GM18861 (cell line): ENCODE data around the gene SEC23IP.
"Not testable (repeated sequence)": the region's sequence is repeated elsewhere in the genome, so short reads cannot be mapped to it uniquely, and the experiment has no call there.

Experiments used
- ATAC-seq: cut with Tn5 transposase; IDR thresholded peaks from one replicate; pipeline ENCODE4 v1.9.1; 2021; ENCODE audit not compliant: unreplicated experiment

SEC23IP gene

DNA sequence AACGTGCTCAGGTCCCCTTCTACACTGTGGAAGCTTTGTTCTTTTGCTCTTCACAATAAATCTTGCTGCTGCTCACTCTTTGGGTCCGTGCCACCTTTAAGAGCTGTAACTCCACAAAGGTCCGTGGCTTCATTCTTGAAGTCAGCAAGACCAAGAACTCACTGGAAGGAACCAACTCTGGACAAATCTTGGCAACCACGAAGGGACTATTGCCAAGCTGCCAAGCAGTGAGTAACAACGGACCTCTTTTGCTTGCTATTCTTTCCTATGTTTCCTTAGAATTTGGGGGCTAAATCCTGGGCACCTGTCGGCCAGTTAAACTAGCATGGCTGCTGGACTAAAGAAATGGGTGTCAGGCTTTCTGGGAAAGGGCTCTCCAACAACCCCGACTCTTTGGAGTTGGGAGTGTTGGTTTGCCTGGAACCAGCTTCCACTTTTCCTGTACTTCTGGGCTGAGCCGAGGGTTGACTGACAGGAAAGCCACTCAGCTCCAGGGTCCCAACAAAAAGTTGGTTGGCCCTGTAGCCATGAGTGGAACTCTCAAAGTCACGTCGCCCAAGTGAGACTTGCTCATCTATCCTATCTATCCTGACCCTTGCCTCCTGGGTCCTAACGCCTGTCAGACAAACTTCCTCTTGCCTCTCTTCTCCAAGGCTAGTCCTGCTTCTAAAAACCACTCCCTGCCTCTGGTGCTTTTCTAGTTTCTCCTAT, 8.5 kb upstream of the SEC23IP start:
- ATAC-seq = not testable (repeated sequence)

DNA sequence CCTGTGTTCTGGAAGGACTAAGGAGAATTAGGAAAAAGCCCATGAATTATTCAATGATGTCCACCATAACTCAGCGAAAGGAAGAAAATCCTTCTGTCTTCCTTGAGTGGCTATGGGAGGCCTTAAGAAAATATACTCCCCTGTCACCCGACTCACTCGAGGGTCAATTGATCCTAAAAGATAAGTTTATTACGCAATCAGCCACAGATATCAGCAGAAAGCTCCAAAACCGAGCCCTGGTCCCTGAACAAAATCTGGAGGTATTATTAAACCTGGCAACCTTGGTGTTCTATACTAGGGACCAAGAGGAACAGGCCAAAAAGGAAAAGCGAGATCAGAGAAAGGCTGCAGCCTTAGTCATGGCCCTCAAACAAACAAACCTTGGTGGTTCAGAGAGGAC, 6.5 kb upstream of the SEC23IP start:
- ATAC-seq = not testable (repeated sequence)

DNA sequence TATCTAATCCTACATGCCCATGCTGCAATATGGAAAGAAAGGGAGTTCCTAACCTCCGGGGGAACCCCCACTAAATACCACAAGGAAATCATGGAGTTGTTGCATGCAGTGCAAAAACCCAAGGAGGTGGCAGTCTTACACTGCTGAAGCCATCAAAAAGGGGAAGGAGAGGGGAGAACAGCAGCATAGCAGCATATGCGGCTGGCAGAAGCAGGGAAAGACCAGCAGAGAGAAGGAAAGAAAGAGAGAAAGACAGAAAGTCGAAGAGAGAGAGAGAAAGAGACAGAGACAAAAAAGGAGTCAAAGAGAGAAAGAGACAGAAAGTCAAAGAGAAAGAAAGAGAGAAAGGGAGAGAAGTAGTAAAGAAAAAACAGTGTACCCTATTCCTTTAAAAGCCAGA, 3.8 kb upstream of the SEC23IP start:
- ATAC-seq = not testable (repeated sequence)

DNA sequence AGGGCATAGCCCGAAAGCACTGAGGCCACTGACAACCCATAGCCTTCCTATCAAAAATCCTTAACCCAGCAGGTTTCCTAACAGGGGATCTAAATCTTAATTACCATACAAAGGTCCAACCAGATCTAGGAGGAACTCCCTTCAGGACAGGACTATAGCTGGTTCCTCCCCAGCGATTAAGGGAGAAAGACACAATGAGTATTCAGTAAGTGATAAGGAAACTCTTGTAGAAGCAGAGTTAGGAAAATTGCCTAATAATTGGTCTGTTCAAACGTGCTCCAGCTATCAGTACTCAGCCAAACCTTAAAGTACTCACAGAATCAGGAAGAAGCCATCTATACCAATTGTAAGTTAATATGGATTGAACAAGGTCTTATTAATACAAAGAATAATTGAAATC, 3.3 kb upstream of the SEC23IP start:
- not testable (repeated sequence) for ATAC-seq

DNA sequence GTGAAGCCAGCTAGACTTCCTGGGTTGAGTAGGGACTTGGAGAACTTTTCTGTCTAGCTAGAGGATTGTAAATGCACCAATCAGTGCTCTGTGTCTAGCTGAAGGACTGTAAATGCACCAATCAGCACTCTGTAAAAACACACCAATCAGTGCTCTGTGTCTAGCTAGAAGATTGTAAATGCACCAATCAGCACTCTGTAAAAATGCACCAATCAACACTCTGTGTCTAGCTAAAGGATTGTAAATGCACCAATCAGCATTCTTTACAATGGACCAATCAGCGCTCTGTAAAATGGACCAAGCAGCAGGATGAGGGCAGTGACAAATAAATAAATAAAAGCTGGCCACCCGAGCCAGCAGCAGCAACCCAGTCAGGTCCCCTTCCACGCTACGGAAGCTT, 2.2 kb upstream of the SEC23IP start:
- ATAC-seq = not testable (repeated sequence)

DNA sequence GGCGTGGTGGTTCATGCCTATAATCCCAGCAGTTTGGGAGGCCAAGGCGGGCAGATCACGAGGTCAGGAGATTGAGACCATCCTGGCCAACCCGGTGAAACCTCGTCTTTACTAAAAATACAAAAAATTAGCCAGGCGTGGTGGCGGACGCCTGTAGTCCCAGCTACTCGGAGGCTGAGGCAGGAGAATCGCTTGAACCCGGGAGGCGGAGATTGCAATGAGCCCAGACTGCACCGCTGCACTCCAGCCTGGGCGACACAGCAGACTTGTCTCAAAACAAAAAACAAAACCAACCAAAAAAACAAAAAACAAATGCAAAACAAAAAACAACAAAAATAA, 712 bp upstream of the SEC23IP start:
- ATAC-seq = not testable (repeated sequence)

DNA sequence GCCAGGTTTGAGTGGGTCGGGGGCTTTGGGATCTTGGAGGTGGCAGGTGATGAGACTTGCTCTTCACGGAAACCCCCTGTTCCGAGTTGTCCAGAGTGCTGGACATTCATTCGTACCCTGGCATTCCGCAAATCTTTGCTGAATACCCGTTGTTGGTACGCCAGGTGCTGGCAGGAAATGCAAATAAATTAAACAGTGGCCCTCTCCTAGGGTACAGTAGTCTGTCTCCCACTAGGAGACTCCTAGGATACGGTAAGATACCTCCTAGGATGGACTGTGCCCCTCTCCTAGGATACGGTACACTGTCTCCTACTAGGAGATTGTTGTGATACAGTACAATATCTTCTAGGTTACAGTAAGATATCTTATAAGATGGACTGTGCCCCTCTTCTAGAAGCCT, 544 bp downstream of the SEC23IP start:
- ATAC-seq = no peak

DNA sequence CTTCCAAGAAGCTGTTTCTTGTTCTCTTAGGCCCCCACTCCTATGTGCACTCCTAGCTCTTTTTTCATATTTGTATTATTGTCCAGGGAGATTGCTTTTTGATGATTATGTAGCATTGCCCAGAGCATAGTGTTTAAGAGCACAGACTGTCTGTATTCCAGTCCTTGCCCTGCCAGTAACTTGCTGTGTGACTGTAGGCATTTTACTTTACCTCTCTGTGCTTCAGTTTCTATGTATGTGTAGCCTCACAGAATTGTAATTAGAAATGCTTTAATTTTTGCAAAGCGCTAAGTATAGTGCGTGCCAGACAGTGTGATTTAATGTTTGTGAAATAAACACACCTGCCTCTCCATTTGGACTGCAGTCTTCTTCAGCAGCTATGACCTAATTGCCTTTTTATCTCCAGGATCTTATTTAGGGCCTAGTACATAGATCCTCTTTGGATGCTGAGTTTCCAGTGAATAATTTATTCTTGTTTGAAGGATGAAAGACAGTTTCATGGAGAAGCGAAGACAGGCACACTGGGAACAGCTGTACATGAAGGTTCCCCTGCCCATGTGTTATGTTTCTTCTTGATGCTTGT, 1.4 kb downstream of the SEC23IP start:
- no peak for ATAC-seq

DNA sequence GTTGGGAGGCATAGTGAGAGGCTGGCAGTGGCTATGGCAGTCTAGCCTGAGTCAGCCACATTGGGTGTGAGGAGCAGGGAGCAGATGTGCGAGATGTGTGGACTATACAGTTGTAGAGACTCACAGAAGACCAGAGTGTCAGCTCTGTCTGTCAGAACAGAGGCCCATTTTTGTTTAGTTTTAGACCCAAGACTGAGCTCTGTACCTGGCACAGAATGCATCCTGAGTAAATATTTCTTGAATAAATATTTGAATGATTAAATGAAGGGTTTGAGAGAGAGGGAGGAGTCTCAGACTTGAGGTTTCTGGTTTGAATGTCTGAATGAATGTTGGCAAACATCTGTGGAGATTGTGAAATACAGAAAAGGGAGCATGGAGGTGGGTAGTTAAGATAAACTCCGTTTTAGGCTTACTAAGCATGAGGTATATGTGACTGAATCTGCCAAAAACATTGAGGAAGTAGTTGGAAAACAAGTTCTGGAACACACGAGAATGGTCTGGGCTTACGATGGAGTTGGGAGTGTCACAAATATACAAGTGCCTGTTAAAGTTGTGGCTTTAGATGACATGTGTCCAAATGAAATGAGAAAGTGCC, 3.6 kb downstream of the SEC23IP start:
- ATAC-seq = no peak

DNA sequence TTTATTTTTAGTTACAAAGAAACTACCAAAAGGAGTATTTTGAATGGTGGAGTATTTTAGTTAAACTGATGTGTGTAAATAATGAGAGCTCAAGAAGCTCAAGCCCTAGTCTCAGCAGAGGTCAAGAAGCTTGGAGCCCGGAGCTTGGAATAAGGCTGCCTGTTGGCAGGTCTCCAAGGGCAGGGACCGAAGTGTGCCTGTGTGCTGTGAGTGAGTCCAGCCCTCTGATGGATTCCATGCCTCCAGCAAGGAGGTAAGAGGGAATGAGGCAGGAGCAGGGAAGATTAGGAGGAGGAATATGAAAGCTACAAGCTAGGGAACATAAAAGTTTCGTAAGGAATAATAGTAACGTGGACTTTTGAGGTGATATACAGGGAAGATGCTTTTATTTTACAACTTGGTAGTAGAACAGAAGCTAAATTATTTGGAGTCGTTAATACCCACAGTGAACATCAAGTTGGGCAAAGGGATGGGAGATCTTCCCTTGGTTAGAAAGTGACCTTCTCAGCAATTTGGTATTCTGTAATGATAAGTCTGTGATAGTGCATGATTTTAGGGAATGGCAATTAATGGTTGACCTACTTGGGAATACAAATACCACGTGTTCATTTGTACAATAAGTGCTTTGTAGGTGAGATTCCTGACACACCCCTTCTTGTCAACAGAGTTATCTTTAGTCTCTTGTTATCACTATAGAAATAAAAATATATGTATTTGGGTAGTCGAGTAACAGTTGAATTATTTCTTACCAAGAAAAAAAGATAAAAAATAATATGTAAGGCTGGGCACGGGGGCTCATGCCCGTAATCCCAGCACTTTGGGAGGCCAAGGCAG, 4.6 kb downstream of the SEC23IP start:
- no peak for ATAC-seq

DNA sequence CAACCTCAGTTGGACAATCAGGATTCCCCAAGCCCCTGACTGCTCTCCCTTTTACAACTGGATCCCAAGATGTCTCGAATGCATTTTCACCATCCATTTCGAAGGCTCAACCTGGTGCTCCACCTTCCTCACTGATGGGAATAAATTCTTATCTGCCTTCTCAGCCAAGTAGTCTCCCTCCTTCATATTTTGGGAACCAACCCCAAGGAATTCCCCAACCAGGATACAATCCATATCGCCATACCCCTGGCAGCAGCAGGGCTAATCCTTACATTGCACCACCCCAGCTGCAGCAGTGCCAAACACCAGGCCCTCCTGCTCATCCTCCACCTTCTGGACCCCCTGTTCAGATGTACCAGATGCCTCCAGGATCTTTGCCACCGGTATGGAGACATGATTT, 6.0 kb downstream of the SEC23IP start:
- no peak for ATAC-seq

DNA sequence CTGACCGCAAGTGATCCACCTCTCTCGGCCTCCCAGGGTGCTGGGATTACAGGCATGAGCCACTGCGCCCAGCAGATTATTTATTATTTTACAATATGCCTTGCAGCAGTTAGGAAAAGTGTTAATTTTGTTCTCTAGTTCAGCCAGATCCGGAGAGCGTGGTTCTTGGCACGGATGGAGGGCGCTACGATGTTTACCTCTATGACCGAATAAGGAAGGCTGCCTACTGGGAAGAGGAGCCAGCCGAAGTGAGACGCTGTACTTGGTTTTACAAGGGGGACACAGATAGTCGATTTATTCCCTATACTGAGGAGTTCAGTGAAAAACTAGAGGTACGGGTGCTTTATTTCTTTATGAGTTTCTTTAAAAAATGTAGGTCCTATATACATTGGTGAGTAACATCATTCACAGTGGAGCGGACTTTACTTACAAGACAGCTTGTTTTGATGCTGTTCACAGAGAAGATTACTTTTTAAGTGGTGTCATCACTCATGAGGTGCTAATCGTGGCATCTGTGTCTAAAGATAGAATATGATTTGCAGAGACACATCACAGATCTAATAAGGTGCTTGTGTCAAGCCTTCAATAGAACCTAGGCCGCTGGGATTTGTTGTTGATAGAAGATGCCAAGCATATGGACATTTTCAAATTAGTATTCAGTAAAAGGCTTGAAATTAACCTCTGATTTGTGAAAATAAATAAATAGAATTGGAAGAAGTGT, 11.6 kb downstream of the SEC23IP start:
- ATAC-seq = no peak

DNA sequence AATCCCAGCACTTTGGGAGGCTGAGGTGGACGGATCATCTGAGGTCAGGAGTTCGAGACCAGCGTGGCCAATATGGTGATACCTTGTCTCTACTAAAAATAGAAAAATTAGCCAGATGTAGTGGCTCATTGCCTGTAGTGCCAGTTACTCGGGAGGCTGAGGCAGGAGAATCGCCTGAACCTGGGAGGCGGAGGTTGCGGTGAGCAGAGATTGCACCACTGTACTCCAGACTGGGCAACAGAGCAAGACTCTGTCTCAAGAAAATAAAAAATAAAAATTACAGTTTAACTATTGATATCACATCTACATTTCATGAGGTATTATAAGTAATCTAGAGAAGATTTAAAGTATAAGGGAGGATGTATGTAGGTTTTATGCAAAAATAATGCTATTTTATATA, 15.2 kb downstream of the SEC23IP start:
- not testable (repeated sequence) for ATAC-seq

DNA sequence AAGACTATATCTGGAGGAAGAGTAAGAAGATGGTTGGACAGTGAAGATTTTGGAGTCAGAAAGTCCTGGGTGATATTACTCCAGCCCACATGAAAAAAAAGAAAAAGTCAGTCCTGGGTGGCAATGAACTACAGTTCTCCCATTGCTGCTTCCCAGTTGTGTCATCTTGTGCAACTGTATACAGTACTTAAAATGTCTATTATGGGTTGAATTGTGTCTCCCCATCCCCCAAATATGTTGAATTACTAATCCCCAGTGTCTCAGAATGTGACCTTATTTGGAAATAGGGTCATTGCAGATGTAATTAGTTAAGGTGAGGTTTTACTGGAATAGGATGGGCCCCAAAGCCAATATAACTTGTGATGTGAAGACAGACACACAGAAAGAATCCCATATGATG, 15.6 kb downstream of the SEC23IP start:
- no peak for ATAC-seq

DNA sequence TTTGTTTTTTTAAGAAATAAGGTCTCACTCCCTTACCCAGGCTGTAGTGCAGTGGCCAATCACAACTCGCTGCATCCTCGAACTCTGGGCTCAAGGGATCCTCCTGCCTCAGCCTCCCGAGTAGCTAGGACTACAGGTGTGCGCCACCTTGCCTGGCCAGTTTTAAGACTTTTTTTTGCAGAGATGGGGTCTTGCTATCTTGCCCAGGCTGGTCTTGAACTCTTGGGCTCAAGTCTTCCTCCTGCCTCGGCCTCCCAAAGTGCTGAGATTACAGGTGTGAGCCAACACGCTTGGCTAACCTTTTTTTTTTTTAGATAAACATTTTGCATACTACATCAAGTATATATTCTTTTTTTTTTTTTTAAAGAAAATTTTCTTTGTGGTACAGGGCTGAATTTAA, 18.2 kb downstream of the SEC23IP start:
- no peak for ATAC-seq

DNA sequence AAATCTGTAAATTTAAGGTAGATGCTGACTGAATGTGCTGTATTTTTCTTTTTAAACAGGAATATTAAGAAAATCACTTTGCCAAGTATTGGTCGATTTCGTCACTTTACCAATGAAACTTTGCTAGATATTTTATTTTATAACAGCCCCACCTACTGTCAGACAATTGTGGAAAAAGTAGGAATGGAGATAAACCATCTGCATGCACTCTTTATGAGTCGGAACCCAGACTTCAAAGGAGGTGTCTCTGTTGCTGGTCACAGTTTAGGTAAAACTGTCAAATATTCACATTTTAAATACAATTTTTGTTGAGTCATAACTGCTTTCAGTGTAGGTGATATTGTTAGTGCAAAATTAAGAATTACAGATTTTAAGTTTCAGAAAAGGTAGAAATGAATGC, 25.2 kb downstream of the SEC23IP start:
- ATAC-seq = no peak

DNA sequence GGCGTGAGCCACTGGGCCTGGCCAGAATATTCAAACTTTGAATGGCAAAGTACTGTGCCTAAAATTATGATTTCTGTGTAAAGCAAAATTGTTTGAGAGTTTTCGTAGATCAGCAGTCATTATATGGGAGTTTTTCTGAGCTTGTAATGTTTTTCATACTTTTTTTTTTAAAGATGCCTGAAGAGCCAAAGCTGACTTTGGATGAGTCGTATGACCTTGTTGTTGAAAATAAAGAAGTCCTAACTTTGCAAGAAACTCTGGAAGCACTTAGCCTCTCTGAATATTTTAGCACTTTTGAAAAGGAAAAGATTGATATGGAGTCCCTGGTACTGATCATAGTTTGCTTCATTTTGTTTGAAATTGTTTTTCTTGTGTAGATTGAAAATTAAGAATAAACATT, 26.7 kb downstream of the SEC23IP start:
- no peak for ATAC-seq

DNA sequence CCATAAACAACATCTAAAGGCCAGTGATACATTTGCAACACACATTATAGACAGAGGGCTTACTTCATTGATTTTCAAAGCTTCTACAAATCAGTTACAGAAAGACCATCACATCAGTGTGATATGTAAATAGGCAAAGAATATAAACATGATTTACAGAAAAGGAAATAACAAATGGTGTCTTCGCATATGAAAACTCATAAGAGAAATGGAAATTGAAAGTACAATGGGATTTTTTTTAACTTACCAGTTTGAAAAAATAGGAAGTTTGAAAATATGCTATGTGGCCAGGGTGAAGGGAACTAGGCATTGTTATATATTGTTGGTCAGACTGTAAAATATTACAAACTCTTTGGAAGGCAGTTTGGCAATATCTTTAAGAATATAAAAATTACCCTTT, 27.3 kb downstream of the SEC23IP start:
- ATAC-seq = peak; percentile 53

DNA sequence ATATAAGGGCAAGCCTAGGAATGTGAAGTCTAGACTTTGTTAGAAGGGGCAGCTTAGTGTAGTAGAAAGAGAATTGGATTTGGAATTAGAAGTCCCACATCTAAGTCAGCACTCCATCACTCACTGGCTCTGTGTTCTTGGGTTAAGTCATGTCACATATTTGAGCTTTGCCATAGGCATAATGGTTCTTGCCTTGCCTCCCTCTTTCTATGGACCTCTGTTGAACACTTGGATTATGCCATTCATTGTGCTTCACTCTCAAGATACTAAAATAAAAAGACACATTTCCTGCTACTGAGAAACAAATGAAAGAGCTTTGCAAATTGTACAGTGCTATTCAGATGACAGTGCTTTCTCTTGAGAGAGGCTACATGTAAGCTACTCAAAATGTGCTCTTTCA, 35.9 kb downstream of the SEC23IP start:
- ATAC-seq = no peak

DNA sequence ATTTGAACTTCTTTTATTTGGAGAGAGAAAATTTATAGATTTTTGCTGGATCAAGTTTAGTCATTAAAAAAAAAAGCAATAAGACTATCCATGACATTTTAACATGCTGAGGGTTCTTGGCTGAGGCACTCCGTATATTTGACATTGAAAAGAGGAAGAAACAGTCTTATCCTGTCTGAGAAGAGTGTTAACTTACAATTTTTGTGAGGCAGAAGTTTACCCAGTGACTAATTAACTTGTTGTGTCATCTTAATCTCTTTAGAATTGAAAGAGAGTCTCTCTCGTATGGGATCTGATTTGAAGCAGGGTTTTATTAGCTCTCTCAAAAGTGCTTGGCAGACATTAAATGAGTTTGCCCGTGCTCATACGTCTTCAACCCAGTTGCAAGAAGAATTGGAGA, 39.3 kb downstream of the SEC23IP start:
- no peak for ATAC-seq

DNA sequence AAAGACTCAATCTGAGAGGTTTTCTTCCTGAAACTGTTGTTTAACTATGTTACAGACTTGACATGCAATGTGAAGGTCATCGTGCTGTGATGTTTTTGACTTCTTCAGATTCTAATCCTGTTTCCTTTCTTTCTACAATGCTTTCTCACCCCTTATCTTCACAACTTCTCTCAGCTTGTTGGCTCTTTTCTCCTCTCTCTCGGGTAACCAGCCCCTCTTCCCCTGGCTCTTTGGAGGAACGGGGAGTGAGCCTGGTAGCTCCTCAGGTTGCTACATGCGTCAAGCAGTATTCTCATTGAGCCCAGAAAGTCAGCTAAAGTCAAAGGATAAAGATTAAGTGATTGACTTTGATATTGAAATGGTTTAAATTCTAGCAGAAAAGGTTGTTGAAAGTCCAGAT, 40.1 kb downstream of the SEC23IP start:
- ATAC-seq = no peak
